Measurements from ENCODE around the gene RAB12.

RAB12 gene

DNA sequence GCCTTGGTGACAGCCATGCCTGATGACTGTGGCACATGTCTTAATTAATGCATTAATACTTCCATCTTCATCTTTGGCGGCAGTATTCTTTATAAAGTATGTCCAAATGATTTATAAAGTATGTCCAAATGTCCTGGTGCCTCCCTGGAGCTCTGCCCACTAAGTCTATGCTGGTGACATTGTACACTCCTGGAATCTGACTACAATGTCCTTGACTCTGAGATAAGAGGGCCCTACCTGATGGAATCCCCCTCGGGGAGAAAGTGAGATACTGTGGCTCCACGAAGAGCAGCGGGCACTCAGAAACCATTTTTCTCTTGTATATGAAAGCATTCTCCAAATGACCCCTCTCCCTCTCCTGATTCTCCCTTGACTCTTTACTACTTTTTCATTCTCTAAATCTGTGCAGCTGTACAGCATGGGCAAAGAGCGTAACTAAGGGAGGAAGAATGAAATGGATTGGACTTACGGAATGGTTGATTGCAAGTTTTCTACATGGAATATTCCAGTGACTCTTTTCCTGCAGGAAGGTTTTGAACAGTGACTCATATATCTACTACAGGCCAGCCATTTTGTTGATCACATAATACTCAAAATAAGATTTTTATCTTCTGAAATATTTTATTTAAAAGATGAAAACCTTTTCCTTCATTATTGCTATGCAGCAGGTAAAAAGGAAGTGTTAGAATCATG lies 17.3 kb downstream of the RAB12 start:
- Histone ChIP-seq H3K9me3 (ENCODE audit: insufficient read depth, low read depth, low read length) (no peaks in the 10 kb centered on the region), H2AFZ (ENCODE audit: low read length) (no peak overlapping the region), H3K79me2 (ENCODE audit: insufficient read depth, low read length) (peaks cover 37% of the 10 kb centered on the region), H3K36me3 (ENCODE audit: insufficient read depth, low read length) (peaks cover 42% of the 10 kb centered on the region; the same call in 1 of the 2 replicates), H4K20me1 (ENCODE audit: insufficient read depth, low read length, poor library complexity, severe bottlenecking) (peaks cover 8% of the 10 kb centered on the region), H3F3A (ENCODE audit: low read depth) (no peaks in the 10 kb centered on the region), H3K9ac (ENCODE audit: low read depth, low read length, poor library complexity, severe bottlenecking) (no peak overlapping the region), H3K4me3 (ENCODE audit: low read length, poor library complexity, severe bottlenecking) (no peak overlapping the region), H3K27me3 (ENCODE audit: insufficient read depth, low read length, poor library complexity, severe bottlenecking) (no peaks in the 10 kb centered on the region), H3K4me1 (ENCODE audit: insufficient read depth, low read length, poor library complexity, severe bottlenecking) (peaks cover 9% of the 10 kb centered on the region), H3K9me2 (replicated peaks; ENCODE audit: low read depth, low read length) (no peaks in the 10 kb centered on the region), H3K4me2 (ENCODE audit: low read depth, low read length, poor library complexity, severe bottlenecking) (no peak overlapping the region)
- TF ChIP-seq EZH2phosphoT487 (IDR thresholded peaks at IDR 0.05; ENCODE audit: borderline replicate concordance), result no peak
- TF ChIP-seq, protein P1, sequence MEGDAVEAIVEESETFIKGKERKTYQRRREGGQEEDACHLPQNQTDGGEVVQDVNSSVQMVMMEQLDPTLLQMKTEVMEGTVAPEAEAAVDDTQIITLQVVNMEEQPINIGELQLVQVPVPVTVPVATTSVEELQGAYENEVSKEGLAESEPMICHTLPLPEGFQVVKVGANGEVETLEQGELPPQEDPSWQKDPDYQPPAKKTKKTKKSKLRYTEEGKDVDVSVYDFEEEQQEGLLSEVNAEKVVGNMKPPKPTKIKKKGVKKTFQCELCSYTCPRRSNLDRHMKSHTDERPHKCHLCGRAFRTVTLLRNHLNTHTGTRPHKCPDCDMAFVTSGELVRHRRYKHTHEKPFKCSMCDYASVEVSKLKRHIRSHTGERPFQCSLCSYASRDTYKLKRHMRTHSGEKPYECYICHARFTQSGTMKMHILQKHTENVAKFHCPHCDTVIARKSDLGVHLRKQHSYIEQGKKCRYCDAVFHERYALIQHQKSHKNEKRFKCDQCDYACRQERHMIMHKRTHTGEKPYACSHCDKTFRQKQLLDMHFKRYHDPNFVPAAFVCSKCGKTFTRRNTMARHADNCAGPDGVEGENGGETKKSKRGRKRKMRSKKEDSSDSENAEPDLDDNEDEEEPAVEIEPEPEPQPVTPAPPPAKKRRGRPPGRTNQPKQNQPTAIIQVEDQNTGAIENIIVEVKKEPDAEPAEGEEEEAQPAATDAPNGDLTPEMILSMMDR (conservative IDR thresholded peaks at IDR 0.05; ENCODE audit: low read length), result no peak

DNA sequence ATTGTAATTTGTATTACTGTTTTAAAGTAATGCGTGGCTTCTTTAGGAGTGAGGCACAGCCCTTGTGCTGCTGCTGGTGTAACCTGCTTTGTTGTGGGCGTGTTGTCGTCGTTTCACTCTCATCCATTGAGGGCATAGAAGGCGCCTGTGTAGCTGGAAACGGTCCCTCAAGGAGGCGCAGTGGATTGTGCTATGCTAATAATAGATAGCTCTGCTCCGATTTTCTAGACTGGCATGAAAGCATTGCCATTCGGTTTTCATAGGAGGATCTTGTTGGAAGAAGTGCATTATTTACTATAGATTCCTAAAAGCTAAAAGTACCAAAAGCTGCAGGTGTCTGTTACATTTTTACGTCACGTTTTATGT lies 17.9 kb downstream of the RAB12 start:
- Histone ChIP-seq H3K36me3 (ENCODE audit: insufficient read depth, low read length) (peaks cover 42% of the 10 kb centered on the region; the same call in 1 of the 2 replicates), H3K27me3 (ENCODE audit: insufficient read depth, low read length, poor library complexity, severe bottlenecking) (no peaks in the 10 kb centered on the region), H3K9ac (ENCODE audit: low read depth, low read length, poor library complexity, severe bottlenecking) (no peak overlapping the region), H3K9me3 (ENCODE audit: insufficient read depth, low read depth, low read length) (no peaks in the 10 kb centered on the region), H3K4me3 (ENCODE audit: low read length, poor library complexity, severe bottlenecking) (no peak overlapping the region), H2AFZ (ENCODE audit: low read length) (no peak overlapping the region), H4K20me1 (ENCODE audit: insufficient read depth, low read length, poor library complexity, severe bottlenecking) (peaks cover 8% of the 10 kb centered on the region), H3K9me2 (replicated peaks; ENCODE audit: low read depth, low read length) (no peaks in the 10 kb centered on the region), H3F3A (ENCODE audit: low read depth) (no peaks in the 10 kb centered on the region), H3K79me2 (ENCODE audit: insufficient read depth, low read length) (peaks cover 31% of the 10 kb centered on the region), H3K4me2 (ENCODE audit: low read depth, low read length, poor library complexity, severe bottlenecking) (no peak overlapping the region), H3K4me1 (ENCODE audit: insufficient read depth, low read length, poor library complexity, severe bottlenecking) (peaks cover 9% of the 10 kb centered on the region)
- TF ChIP-seq, protein P1 (conservative IDR thresholded peaks at IDR 0.05; ENCODE audit: low read length), result no peak
- TF ChIP-seq EZH2phosphoT487 (IDR thresholded peaks at IDR 0.05; ENCODE audit: borderline replicate concordance), result no peak

DNA sequence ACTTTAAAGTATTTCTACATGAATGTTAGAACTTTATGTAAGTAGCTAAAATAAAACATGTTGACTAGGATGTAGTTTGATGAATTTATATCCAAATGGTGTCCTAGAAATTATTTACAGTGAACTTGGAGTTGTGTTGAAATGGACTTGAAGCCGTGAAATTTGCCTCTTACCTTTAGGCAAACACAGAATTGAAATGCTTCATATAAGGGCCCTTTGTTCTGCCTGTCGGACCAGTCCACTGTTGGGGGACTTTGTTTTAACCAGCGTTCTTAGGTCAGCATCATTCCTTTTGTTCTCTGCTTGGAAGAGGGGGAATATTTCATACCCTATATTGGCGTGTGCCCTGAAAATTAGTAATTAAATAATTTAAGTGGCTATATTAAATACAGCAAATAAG lies 18.3 kb downstream of the RAB12 start:
- no peak overlapping the region for H3K4me3 ChIP-seq (ENCODE audit: low read length, poor library complexity, severe bottlenecking)
- no peaks in the 10 kb centered on the region for H3K27me3 ChIP-seq (ENCODE audit: insufficient read depth, low read length, poor library complexity, severe bottlenecking)
- H3K9ac ChIP-seq (ENCODE audit: low read depth, low read length, poor library complexity, severe bottlenecking), result no peak overlapping the region
- peaks cover 8% of the 10 kb centered on the region for H4K20me1 ChIP-seq (ENCODE audit: insufficient read depth, low read length, poor library complexity, severe bottlenecking)
- no peaks in the 10 kb centered on the region for H3K9me3 ChIP-seq (ENCODE audit: insufficient read depth, low read depth, low read length)
- no peaks in the 10 kb centered on the region for H3K9me2 ChIP-seq (replicated peaks; ENCODE audit: low read depth, low read length)
- no peaks in the 10 kb centered on the region for H3F3A ChIP-seq (ENCODE audit: low read depth)
- peaks cover 46% of the 10 kb centered on the region; the same call in 1 of the 2 replicates for H3K36me3 ChIP-seq (ENCODE audit: insufficient read depth, low read length)
- H3K4me2 ChIP-seq (ENCODE audit: low read depth, low read length, poor library complexity, severe bottlenecking), result no peak overlapping the region
- peaks cover 9% of the 10 kb centered on the region for H3K4me1 ChIP-seq (ENCODE audit: insufficient read depth, low read length, poor library complexity, severe bottlenecking)
- no peak overlapping the region for H2AFZ ChIP-seq (ENCODE audit: low read length)
- peaks cover 29% of the 10 kb centered on the region; the same call in 1 of the 2 replicates for H3K79me2 ChIP-seq (ENCODE audit: insufficient read depth, low read length)
- TF ChIP-seq EZH2phosphoT487 (IDR thresholded peaks at IDR 0.05; ENCODE audit: borderline replicate concordance), result no peak
- TF ChIP-seq, protein P1 (conservative IDR thresholded peaks at IDR 0.05; ENCODE audit: low read length), result no peak

Measured in Loucy (cell line).